Fibroblast of the aortic adventitia (primary cell): Measurements from ENCODE around the gene PLCL1. TPM values are rescaled to one million over a fixed set of nuclear protein-coding genes. Genes with fewer than 3 reads are reported as not detected.
A peak's percentile ranks its signal among the peaks of the same experiment; 100 is the strongest.

ENCODE experiments used
- DNase-seq: peaks from one replicate; pipeline ENCODE4 v3.0.0-alpha.2; 2010; ENCODE audit warnings: low read depth
- H3K4me3 ChIP-seq: 2 replicates; pipeline ENCODE4 v1.5.1; 2011; ENCODE audit warnings: low read depth, mild to moderate bottlenecking, control low read depth, low read length, moderate library complexity
- total RNA-seq: library from RNA; depleted of rRNA; stranded (reverse); fragments of >200 nt; gene quantifications from 2 replicates; pipeline ENCODE4 v1.2.3, GENCODE V29; 2012; ENCODE audit warnings: low replicate concordance
- TF ChIP-seq, protein P1 (sequence below): IDR thresholded peaks from 2 replicates; pipeline ENCODE4 v1.5.1; 2011; ENCODE audit warnings: mild to moderate bottlenecking, low read length, control low read depth, inconsistent platforms; ENCODE audit not compliant: insufficient read depth

Gene PLCL1
- total RNA-seq, 1 donor: 17.7 TPM

DNA sequence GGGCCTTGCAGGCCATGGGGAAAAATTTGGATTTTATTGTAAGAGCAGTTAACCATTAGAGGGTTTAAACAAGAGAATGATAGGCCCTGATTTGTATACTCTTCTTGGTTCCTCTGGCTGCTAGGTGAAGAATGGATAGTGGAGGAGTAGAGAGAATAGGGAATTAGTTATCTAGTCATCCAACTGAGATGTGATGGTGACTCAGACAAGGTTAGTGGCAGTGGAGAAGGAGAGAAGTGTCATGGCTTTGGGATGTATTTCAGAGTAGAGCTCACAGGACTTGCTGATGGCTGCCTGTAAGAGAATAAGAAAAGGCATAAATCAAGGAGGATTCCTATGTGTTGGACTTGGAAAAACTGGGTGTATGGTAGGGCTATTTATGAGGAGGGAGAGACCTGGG is 169.4 kb downstream of the PLCL1 start:
- H3K4me3 ChIP-seq: no peak overlapping the region
- TF ChIP-seq, protein P1, sequence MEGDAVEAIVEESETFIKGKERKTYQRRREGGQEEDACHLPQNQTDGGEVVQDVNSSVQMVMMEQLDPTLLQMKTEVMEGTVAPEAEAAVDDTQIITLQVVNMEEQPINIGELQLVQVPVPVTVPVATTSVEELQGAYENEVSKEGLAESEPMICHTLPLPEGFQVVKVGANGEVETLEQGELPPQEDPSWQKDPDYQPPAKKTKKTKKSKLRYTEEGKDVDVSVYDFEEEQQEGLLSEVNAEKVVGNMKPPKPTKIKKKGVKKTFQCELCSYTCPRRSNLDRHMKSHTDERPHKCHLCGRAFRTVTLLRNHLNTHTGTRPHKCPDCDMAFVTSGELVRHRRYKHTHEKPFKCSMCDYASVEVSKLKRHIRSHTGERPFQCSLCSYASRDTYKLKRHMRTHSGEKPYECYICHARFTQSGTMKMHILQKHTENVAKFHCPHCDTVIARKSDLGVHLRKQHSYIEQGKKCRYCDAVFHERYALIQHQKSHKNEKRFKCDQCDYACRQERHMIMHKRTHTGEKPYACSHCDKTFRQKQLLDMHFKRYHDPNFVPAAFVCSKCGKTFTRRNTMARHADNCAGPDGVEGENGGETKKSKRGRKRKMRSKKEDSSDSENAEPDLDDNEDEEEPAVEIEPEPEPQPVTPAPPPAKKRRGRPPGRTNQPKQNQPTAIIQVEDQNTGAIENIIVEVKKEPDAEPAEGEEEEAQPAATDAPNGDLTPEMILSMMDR: no peak

DNA sequence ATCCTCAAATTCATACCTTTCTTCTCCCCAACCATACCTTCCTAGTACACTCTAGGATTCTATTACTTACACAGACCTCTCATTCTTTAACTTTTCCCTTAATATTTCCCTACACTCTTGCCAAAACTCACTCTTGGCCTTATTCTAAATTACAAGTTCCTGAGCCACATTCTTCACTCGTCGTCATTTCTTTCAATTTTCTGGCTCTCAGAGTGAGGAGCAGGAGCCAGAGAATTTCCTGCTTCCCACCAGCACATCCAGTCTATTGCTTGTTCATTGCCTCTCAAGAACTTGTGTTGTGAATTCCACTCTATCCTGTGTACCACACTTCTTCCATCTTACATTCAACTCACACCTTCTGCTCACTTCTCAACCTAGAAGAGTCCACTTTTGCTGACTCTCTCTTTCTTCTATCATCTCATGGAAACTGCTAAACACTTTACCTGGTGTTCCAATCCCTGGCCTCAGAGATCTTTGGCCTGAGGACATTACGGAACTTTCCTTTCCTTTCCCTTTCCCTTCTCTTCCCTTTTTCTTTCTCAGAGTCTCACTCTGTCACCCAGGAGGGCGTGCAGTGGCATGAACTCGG is 171.6 kb downstream of the PLCL1 start:
- peak; percentile 89 for DNase-seq
- TF ChIP-seq, protein P1: no peak
- H3K4me3 ChIP-seq: no peak overlapping the region

More for the DNA sequence above, 169.4 kb downstream of the PLCL1 start:
- DNase-seq: no peak

- TF ChIP-seq, protein P1: no peak
These were observed 174.6 kb downstream of the PLCL1 start for GRCh38 chr2:197978971-197979370.

GRCh38 chr2:197982565-197982964 is 178.2 kb downstream of the PLCL1 start:
- TF ChIP-seq, protein P1: no peak
- no peak for DNase-seq
- no peak overlapping the region for H3K4me3 ChIP-seq

More at GRCh38 chr2:197978971-197979370, 174.6 kb downstream of the PLCL1 start:
- no peak for DNase-seq
- H3K4me3 ChIP-seq: no peak overlapping the region

GRCh38 chr2:197985029-197985638 is 180.7 kb downstream of the PLCL1 start:
- no peak overlapping the region for H3K4me3 ChIP-seq
- TF ChIP-seq, protein P1: no peak
- no peak for DNase-seq

GRCh38 chr2:197986977-197987376 is 182.6 kb downstream of the PLCL1 start:
- H3K4me3 ChIP-seq: no peak overlapping the region
- TF ChIP-seq, protein P1: no peak
- no peak for DNase-seq
